HepG2 (cell line): ENCODE data around the gene SV2B. TPM values are rescaled to one million over a fixed set of nuclear protein-coding genes. Genes with fewer than 3 reads are reported as not detected.

ENCODE experiments used
- ATAC-seq: fragments of 200-7000 bp; cut with Tn5 transposase; 3 replicates; pipeline ENCODE4 v1.9.1; 2020; ENCODE audit warnings: mild to moderate bottlenecking, moderate library complexity
- BruUV-seq: library from RNA; stranded (reverse); fragments of 400-500 nt; replicated peaks from 2 replicates; lab custom pipeline; 2021; lab: Mats Ljungman, UMichigan
- CTCF ChIA-PET: fragments of 300-600 bp; formaldehyde crosslinking; extraction: SDS; loops from one replicate; lab custom pipeline; 2021; ENCODE audit warnings: low total read pairs, inconsistent platforms, low intra/inter-chr PET ratio; lab: Yijun Ruan, JAX
- POLR2A ChIA-PET: fragments of 350-600 bp; sonication (Branson Sonifier 250); formaldehyde crosslinking; loops from one replicate; lab custom pipeline; 2020; ENCODE audit warnings: antibody characterized with exemption, inconsistent platforms; lab: Yijun Ruan, JAX
- DNase-seq: peaks from one replicate; pipeline ENCODE4 v3.0.0-alpha.2; 2015; ENCODE audit warnings: low spot score
- FAIRE-seq: peaks from 3 replicates; lab custom pipeline; 2011; peaks lifted over from hg19 to GRCh38; lab: Jason Lieb, UNC
- H2AFZ ChIP-seq: one replicate; pipeline ENCODE4 v1.6.1; 2011; ENCODE audit warnings: low read length, inconsistent platforms
- H3K27ac ChIP-seq: fragments of 300-600 bp; 3 replicates; pipeline ENCODE4 v1.8.0; 2011; ENCODE audit warnings: mixed run types, mild to moderate bottlenecking, mixed read lengths, low read length, inconsistent platforms; ENCODE audit not compliant: insufficient read depth; ENCODE audit errors: extremely low read length
- H3K27me3 ChIP-seq, 2 experiments: fragments of 200-600 bp in 1 of 2; 2 replicates in 1 of 2; 3 replicates in 1 of 2; pipeline versions ENCODE4 v1.6.0 to v1.8.0; 2011; ENCODE audit warnings: low read length in 2 of 2, mild to moderate bottlenecking in 2 of 2, moderate library complexity in 2 of 2, inconsistent platforms in 1 of 2; ENCODE audit not compliant: insufficient read depth in 2 of 2, control insufficient read depth in 1 of 2
- H3K36me3 ChIP-seq, 2 experiments: fragments of 200-600 bp in 1 of 2; replicated peaks in 1 of 2; 2 replicates in 1 of 2; 3 replicates in 1 of 2; pipeline versions ENCODE4 v1.5.1 to v1.8.0; 2011; ENCODE audit warnings: low read length in 2 of 2, inconsistent platforms in 1 of 2; ENCODE audit not compliant: insufficient read depth in 2 of 2, control insufficient read depth in 1 of 2
- H3K4me1 ChIP-seq: 2 replicates; pipeline ENCODE4 v1.5.1; 2012; ENCODE audit warnings: low read length, inconsistent platforms; ENCODE audit not compliant: insufficient read depth
- H3K4me2 ChIP-seq: 2 replicates; pipeline ENCODE4 v1.6.0; 2011; ENCODE audit warnings: low read depth, low read length, inconsistent platforms
- H3K4me3 ChIP-seq, 3 experiments: fragments of 200-600 bp in 1 of 3; sonication (generic), shearing (Covaris generic) in 1 of 3; replicated peaks in 1 of 3; 2 replicates each; pipeline ENCODE4 v1.5.1; 2011 to 2016; ENCODE audit warnings: low read length in 3 of 3, inconsistent platforms in 2 of 3, low read depth in 2 of 3, mild to moderate bottlenecking in 2 of 3, control low read depth in 1 of 3, mixed read lengths in 1 of 3; ENCODE audit not compliant: insufficient read depth in 1 of 3
- H3K79me2 ChIP-seq: one replicate; pipeline ENCODE4 v1.6.1; 2011; ENCODE audit warnings: low read length, inconsistent platforms; ENCODE audit not compliant: insufficient read depth
- H3K9ac ChIP-seq: 2 replicates; pipeline ENCODE4 v1.6.0; 2011; ENCODE audit warnings: mild to moderate bottlenecking, low read depth, low read length, inconsistent platforms; ENCODE audit not compliant: insufficient read depth
- H3K9me3 ChIP-seq: 2 replicates; pipeline ENCODE4 v1.5.1; 2012; ENCODE audit warnings: mild to moderate bottlenecking, low read length
- H4K20me1 ChIP-seq: 2 replicates; pipeline ENCODE4 v1.6.0; 2011; ENCODE audit warnings: inconsistent platforms, mild to moderate bottlenecking, low read length, moderate library complexity; ENCODE audit not compliant: insufficient read depth
- ARID4A ChIP-seq: sonication (generic); formaldehyde crosslinking; IDR thresholded peaks from 2 replicates; pipeline ENCODE4 v1.5.0; 2020; ENCODE audit warnings: mild to moderate bottlenecking, missing genetic modification reagents, borderline replicate concordance
- ASH2L ChIP-seq: fragments of 300-600, 200-600 bp; sonication (generic); IDR thresholded peaks from 2 replicates; pipeline ENCODE4 v1.7.0; 2017; ENCODE audit warnings: low read depth, mild to moderate bottlenecking, moderate library complexity, mixed read lengths, low read length; ENCODE audit not compliant: insufficient read length
- BRD4 ChIP-seq: sonication (generic); formaldehyde crosslinking; IDR thresholded peaks from 2 replicates; pipeline ENCODE4 v1.4.0; 2020; ENCODE audit warnings: missing genetic modification reagents
- GATA4 ChIP-seq: sonication (generic); IDR thresholded peaks from 2 replicates; pipeline ENCODE4 v1.6.1; 2016; ENCODE audit warnings: antibody characterized with exemption, low read depth, borderline replicate concordance
- NR2F6 ChIP-seq, 2 experiments: IDR thresholded peaks; 2 replicates each; pipeline ENCODE4 v1.6.1; 2016; ENCODE audit warnings: antibody characterized with exemption in 1 of 2, mild to moderate bottlenecking in 1 of 2
- POLR2AphosphoS5 ChIP-seq: IDR thresholded peaks from 2 replicates; pipeline ENCODE4 v1.6.1; 2012; ENCODE audit warnings: low read depth, low read length
- RFX3 ChIP-seq: IDR thresholded peaks from 2 replicates; pipeline ENCODE4 v1.6.1; 2016; ENCODE audit warnings: missing biosample characterization, missing genetic modification reagents
- RFXAP ChIP-seq: sonication (generic); formaldehyde crosslinking; IDR thresholded peaks from 2 replicates; pipeline ENCODE4 v1.4.0; 2020; ENCODE audit warnings: missing genetic modification reagents, borderline replicate concordance
- TFDP1 ChIP-seq: IDR thresholded peaks from 2 replicates; pipeline ENCODE4 v1.6.1; 2016; ENCODE audit warnings: missing compliant biosample characterization, missing genetic modification reagents, borderline replicate concordance
- TP53 ChIP-seq: sonication (generic); formaldehyde crosslinking; conservative IDR thresholded peaks from 2 replicates; pipeline ENCODE4 v1.4.0; 2020; ENCODE audit warnings: missing genetic modification reagents
- YY1 ChIP-seq: IDR thresholded peaks from 2 replicates; pipeline ENCODE4 v1.6.1; 2011; ENCODE audit warnings: low read length, low read depth, moderate library complexity, mild to moderate bottlenecking; ENCODE audit not compliant: insufficient read depth, insufficient replicate concordance
- ZEB1 ChIP-seq: IDR thresholded peaks from 2 replicates; pipeline ENCODE4 v1.6.1; 2012; ENCODE audit warnings: mild to moderate bottlenecking, low read depth, inconsistent platforms; ENCODE audit not compliant: insufficient replicate concordance
- ZNF24 ChIP-seq: fragments of 450-650 bp; IDR thresholded peaks from 2 replicates; pipeline ENCODE4 v1.6.1; 2017; ENCODE audit warnings: antibody characterized with exemption, mild to moderate bottlenecking
- ZNF44 ChIP-seq: sonication (generic); formaldehyde crosslinking; IDR thresholded peaks from 2 replicates; pipeline ENCODE4 v1.5.1; 2020; ENCODE audit warnings: mild to moderate bottlenecking, missing genetic modification reagents
- ZNF570 ChIP-seq: sonication (generic); formaldehyde crosslinking; IDR thresholded peaks from 2 replicates; pipeline ENCODE4 v1.4.0; 2020; ENCODE audit warnings: mild to moderate bottlenecking, missing genetic modification reagents, borderline replicate concordance
- ZNF777 ChIP-seq: sonication (generic); formaldehyde crosslinking; IDR thresholded peaks from 2 replicates; pipeline ENCODE4 v1.4.0; 2020; ENCODE audit warnings: missing genetic modification reagents
- ZSCAN25 ChIP-seq: sonication (generic); formaldehyde crosslinking; IDR thresholded peaks from 2 replicates; pipeline ENCODE4 v1.8.0; 2022; ENCODE audit warnings: mild to moderate bottlenecking, missing genetic modification reagents
- WGBS: methylation state at CpG from one replicate; pipeline ENCODE4 v1.1.6; 2017; ENCODE audit warnings: low lambda C conversion rate; 5-methylcytosine and 5-hydroxymethylcytosine counted together
- in situ Hi-C: cut with HindIII; loops from 2 replicates; pipeline ENCODE4 v1.10.0; 2017; ENCODE audit warnings: low pct_unique_long_range_greater_than_20kb; ENCODE audit not compliant: extremely low pct_ligation_motif_present
- intact Hi-C: fragments of 100-400 bp; cut with micrococcal nuclease; formaldehyde crosslinking; loops from one replicate; pipeline ENCODE4 v1.10.0; 2022; ENCODE audit not compliant: unreplicated experiment
- polyA plus RNA-seq, 8 experiments: library from polyadenylated mRNA; depleted of rRNA in 3 of 8; stranded (reverse) in 7 of 8; unstranded in 1 of 8; fragments of >200 nt; fragmentation: Illumina TruSeq in 4 of 8; extraction: Trizol in 4 of 8; gene quantifications; 2 replicates each; pipeline versions ENCODE4 v1.2.1 to v1.2.3, GENCODE V29; 2011 to 2016; ENCODE audit warnings: low read depth in 4 of 8, missing spikeins in 1 of 8, mixed read lengths in 1 of 8; ENCODE audit not compliant: insufficient read depth in 1 of 8
- total RNA-seq, 5 experiments: library from RNA; depleted of rRNA; stranded (reverse); fragments of >200 nt; fragmentation: Illumina TruSeq; extraction: Trizol; gene quantifications; 2 replicates each; pipeline ENCODE4 v1.2.3, GENCODE V29; 2016; ENCODE audit warnings: low read depth in 1 of 5

Gene SV2B
- total and polyA plus RNA-seq, 2 of the 13 experiments (the other 11 are each of a cell fraction or from before 2014, with no cell fraction given): not detected

- H3K4me3 ChIP-seq: no peak overlapping the region
- no peaks in the 10 kb centered on the region for H3K36me3 ChIP-seq
- in situ Hi-C loops (no loop called here), intact Hi-C loops (no loop called here)
- DNase-seq (no peak), FAIRE-seq (no peak), ATAC-seq (no peak)
- H3K27ac ChIP-seq: no peak overlapping the region
- no peaks in the 10 kb centered on the region for H3K27me3 ChIP-seq
- H3K4me1 ChIP-seq: peaks cover 12% of the 10 kb centered on the region
- no peaks in the 10 kb centered on the region for H3K9me3 ChIP-seq
- CTCF ChIA-PET: no interaction called here
- no peak overlapping the region for H3K9ac ChIP-seq
- BruUV-seq: no TSS peak
- POLR2A ChIA-PET: no interaction called here
- H2AFZ ChIP-seq: no peak overlapping the region
- H4K20me1 ChIP-seq: no peaks in the 10 kb centered on the region
- 7% methylated on average over 5 of the region's 5 CpGs for WGBS
- H3K4me2 ChIP-seq: no peak overlapping the region
- TF ChIP-seq ZNF777 (CRISPR knock-in tag) (no peak), NR2F6 (IDR thresholded peaks at IDR 0.05) (no peak), NR2F6 (CRISPR knock-in tag; IDR thresholded peaks at IDR 0.05) (no peak), ZNF570 (CRISPR knock-in tag) (no peak), ZNF24 (no peak), POLR2AphosphoS5 (no peak), ARID4A (CRISPR knock-in tag) (no peak), ZSCAN25 (no peak), RFXAP (CRISPR knock-in tag) (no peak), TP53 (CRISPR knock-in tag) (no peak), ZNF44 (CRISPR knock-in tag) (no peak), TFDP1 (CRISPR knock-in tag) (no peak), ZEB1 (no peak), YY1 (no peak), GATA4 (no peak), BRD4 (no peak), RFX3 (CRISPR knock-in tag) (no peak), ASH2L (no peak)
- no peaks in the 10 kb centered on the region for H3K79me2 ChIP-seq
Observed at GRCh38 chr15:91227766-91228165, 127.7 kb downstream of the SV2B start.
